Activated CD4-positive, alpha-beta T cell treated with anti-CD3 and anti-CD28 coated beads for 4 hours (primary cell): ENCODE results near the gene KCNH1.

ENCODE experiments used
- DNase-seq, 2 donors: peaks; one replicate each; pipeline ENCODE4 v3.0.0-alpha.2; 2020

The KCNH1 gene

GRCh38 chr1:210848474-210848873 lies 285.5 kb downstream of the KCNH1 start:
- no peak for DNase-seq

DNA sequence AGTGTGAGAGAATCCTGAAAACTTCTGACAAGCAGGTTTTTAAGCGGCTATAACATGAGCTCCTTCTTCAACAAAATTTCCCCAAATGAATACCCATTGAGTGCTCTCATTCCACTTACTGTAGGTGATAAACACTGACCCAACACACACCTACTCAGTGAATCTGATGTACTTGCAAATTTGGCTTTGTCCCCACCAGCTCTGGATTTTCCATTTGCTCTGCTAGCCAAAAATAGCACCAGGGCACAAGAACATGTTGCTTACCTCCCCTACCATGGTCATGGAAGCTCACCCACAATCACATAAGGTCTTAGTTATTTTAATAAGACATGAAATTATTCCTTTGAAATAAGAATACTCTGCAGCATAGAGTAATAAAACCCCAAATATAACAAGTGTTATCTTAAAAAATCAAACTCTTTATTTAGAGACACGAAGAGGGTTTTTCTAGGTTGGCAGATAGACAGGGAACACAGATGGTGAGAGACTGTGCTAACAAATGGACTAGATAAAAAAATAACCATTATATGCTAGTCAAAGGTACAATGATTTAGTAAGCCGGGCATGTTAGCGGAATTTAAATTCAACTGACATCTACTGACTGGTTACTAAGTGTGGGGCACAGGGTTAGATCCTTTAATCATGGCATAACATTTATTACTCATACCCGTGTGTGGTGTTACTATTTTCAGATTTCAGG lies 291.9 kb downstream of the KCNH1 start:
- DNase-seq, result no peak

DNA sequence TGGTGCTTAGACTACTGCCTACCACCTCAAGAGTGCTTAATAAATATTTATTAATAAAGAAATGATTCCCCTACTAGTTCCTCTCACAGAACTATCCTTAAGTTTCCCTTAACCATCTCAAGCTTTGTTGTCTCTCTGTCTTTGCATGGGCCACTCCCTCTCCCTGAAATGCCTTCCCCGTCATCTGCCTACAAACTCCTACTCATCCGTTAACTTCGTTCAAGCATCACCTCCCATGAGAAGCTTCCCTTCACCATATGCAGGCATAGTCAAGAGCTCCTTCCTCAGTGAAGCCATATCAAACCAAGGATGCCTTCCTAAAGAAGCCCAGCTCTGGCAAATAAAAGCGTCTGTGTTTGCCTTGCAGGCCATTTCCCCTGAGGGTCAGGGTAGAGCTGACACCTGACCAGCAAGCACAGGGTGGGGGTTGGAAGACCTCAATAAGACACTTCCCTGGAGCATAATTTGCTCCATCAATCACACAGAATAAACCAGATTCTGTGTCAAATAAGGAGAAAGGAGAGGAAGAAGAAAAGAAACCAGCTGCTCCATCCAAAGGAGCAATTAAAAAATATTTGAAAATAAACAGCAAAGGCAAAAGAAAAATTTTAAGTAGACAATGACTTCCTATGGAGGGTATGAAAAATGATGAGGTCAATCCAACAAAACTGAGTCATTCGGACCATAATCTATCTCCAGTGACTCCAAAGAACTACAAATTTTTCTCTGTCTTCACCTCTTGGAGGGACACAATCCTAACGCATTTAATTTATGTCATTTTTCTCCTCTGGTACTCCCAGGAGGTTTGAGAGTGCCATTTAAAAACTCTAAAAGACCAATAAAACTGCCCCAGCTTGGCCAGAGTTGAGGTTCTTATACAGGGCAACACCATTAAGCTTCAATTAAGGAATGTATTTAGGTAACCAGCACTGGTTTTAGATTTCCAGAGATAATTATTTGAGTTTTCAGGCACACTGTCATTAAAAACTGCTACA lies 303.6 kb downstream of the KCNH1 start:
- no peak for DNase-seq

DNA sequence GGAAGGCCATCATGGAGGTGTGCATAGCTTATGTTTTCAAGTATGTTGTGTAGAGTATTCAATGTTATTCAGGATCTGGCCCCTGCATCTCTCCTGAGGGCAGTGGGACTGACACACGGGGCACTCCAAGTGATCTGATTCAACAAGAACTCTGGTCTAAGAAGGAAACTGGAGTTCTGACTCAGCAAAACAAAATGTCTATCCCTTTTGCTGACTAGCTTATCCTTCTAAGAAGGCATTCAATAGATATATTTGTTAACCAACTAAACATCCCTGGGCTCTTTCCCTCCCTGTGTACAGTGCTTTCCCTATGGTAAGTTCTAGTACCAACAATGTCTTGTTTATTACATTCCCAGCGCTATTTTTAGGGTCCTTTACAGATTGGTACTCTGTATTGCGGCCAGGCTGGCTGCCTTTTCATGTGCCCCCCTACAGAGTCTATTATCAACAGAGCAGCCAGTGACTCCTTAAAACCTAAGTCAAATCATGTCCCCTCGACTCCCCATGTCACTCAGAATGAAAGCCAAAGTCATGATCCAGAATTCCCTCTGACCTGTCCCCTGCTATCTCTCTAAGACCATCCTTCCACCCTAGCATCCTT lies 304.9 kb downstream of the KCNH1 start:
- DNase-seq, result no peak

DNA sequence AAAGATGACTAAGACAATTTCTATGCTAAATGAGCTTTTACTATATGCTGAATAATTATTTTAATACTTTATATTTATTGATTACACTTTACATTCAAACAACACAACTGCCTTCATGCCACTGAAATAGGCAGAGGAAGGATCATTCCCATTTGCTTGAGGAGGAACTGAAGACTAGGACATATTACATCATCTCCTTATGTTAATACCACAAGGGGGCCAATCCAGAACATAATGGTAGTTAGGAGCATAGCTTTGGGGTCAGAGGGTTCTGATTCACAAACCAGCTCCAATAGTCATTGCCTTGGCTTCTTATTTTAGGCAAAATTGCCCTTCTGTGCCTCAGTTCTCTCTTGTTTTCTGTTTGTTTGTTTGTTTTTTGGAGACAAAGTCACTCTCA lies 306.5 kb downstream of the KCNH1 start:
- no peak for DNase-seq

DNA sequence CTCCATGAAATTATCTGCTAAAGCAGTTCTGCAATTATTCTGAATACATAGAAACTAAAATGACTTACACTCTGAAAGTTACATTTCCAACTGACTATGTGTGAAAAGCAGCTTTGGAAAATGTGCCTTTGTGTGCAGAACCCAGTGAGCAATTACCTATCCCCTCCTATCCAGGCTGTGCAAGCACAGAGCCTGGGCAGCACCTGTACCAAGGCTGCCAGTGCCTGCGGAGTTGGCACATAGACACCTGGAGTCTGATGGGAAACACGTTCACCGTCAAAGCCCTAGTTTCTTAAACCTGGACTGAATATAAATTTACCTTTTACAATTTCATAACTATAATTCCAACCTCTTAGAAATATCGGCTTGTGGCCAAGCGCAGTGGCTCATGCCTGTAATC lies 307.3 kb downstream of the KCNH1 start:
- DNase-seq, result no peak

DNA sequence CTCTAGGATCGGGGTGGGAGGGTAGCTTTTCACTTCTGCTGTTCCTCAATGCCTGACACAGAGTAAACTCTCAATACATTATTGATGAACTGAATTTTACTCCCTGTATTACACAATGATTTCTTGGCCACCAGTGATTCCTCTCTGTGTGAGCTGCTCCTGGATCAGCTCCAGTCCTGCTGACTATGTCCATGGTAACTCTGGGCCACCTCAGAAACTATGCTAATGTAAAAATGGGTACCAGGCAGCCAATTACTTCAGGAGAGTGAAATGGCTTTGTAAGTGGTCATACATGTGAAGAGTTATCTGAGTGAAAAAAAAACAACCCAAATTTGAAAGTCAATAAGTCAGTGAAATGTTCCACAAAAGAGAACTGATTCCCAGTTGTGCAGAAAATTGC lies 311.0 kb downstream of the KCNH1 start:
- no peak for DNase-seq

- DNase-seq, result no peak
These were observed 311.7 kb downstream of the KCNH1 start for GRCh38 chr1:210822241-210822640.

GRCh38 chr1:210821615-210822014 lies 312.3 kb downstream of the KCNH1 start:
- no peak for DNase-seq

GRCh38 chr1:210819266-210819665 lies 314.7 kb downstream of the KCNH1 start:
- DNase-seq, result no peak

GRCh38 chr1:210817385-210818275 lies 316.3 kb downstream of the KCNH1 start:
- no peak for DNase-seq

DNA sequence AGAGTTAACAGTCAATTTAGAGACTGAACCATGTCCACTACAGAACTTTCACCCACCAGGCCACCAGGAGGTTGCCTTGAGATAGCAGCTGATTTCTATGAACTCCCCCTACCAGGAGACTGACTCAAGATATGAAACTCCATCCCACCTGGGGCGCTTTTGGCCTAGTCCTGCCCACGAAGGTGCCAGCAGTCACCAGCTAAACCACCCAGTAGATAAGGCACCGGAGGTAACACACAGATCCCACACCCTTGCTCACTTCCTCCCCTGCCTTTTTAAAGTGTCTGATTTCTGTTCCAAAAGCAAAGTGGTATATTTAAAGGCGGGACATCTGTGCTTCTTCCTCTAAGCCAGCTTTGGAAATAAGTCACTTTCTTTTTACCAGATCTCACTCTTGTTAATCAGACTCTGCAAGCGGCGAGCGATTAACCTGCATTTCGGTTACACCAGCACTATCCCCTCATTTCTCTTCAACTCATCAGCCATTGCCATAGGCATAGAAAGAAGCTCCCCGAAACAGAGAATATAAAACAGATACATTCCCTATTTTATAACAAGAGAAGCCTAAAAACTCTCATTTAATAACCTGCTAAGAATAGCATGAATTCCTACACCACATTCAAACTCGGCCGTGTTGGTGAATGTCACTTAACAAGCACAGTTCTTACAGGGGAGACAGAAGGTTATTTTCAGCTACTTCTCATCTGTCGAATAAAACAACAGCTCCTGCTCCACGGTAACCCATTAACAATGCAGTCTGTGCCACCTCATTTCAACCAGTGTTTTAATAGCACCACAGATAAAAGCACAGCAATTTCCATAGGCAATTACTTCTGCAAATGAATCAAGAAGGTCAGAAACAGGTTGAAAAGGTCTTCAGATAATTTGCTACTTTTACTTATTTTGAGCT lies 318.1 kb downstream of the KCNH1 start:
- DNase-seq, result no peak

DNA sequence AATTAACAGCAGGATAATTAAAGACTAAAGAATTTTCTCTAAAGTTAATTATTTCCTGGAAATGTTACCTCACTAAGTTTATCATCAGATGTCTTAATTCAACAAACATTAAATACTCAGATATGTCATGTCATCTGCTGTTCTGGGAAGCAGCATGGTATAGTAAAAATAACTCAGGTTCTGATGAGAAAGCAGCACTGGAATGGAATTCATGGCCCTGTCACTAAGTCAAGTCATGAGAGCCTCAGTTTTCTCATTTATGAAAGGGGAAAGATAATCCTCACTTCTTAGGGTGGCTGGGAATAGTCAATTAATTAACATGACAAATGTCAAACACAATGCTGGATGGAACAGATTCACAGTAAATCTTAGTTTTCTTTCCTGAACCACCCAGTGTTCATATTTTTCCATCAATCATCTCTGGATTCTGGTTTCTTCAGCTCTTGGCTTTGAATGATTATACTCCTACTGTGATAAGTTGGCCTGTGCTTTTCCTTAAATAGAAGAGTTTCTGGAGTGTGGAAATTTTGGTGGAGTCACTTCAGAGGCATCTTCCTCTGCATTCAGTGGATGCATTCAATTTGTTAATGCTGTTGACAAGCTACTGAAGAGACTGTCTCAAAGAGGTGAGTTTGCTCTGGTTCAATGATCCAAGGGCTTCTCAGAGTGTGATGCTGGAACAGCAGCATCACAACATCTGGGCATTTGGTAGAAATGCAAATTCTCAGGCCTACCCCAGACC lies 319.4 kb downstream of the KCNH1 start:
- DNase-seq, result no peak

GRCh38 chr1:210801501-210801900 lies 332.4 kb downstream of the KCNH1 start:
- no peak for DNase-seq

GRCh38 chr1:210800756-210801155 lies 333.2 kb downstream of the KCNH1 start:
- DNase-seq, result no peak

DNA sequence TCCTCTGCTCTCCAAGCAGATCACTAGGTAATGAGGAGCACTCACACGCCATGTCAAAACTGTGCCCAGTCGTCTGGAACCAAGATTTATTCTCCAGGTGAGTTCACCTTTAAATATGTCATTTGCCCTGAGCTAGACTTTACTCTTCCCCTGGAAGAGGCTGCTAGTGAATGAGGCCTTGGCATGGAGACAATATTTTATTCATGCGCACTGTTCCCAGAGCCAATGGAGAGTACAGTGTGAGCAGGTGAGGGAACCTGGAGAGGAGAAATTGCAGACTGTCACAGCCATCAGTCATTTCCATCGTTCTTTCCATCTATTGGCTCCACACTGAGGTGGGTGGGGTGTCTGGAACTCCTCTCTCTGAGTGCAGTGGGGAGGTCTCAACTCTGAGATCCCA lies 333.6 kb downstream of the KCNH1 start:
- no peak for DNase-seq

DNA sequence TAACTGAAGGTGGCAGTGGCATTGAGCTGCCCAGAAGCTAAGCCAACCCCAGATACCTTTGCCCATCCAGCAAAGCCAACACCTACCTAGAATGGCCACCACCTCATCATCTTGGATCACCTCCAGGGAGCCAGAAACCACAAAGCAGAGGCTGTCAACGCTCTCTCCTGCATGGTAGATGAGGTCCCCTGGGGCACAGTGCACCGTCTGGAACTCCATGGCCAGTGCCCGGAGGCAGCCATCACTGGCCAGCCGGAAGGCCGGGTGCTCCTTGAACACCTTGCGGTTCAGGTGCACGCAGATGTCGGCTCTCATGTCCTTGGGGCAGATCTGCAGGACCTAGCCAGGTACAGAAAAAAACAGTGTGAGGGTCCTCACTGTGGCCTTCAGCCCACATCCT lies 336.5 kb downstream of the KCNH1 start:
- no peak for DNase-seq

DNA sequence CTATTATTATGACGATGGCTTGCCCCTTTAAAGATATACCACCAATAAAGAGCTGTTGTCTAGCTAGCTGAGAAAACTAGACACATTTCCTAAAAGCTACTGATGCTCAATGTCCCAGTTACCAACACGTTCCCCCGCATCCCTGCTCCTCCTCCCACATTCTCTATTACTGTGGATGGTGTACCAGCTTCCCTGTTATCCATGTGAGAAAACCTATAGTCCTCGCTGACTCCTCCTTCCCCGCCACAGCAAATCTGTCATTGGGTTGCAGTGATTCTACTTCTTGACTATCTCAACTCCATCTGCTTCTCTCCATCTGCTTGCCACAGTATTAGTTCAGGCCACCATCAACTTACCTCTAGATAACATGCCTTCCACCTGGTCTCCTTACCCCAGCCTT lies 337.5 kb downstream of the KCNH1 start:
- no peak for DNase-seq

DNA sequence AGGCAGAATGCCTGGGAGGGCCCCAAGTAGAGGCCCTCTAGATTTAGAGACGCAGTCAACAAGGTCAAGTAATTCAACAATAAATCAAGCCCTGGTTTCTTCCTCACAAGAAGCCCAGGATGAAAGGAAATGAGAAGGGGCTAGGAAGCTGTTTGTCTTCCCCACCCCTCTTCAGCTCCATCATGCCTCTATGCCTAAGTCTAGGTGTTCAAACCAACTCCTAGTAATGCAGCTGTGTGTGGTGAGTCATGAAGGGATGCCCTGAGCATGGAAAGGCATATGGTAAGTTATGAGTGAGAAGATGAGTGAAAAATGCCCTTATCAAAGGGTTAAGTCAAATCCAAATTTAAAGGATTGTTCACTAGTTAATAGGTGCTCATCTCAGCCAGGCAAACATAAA lies 339.5 kb downstream of the KCNH1 start:
- no peak for DNase-seq

DNA sequence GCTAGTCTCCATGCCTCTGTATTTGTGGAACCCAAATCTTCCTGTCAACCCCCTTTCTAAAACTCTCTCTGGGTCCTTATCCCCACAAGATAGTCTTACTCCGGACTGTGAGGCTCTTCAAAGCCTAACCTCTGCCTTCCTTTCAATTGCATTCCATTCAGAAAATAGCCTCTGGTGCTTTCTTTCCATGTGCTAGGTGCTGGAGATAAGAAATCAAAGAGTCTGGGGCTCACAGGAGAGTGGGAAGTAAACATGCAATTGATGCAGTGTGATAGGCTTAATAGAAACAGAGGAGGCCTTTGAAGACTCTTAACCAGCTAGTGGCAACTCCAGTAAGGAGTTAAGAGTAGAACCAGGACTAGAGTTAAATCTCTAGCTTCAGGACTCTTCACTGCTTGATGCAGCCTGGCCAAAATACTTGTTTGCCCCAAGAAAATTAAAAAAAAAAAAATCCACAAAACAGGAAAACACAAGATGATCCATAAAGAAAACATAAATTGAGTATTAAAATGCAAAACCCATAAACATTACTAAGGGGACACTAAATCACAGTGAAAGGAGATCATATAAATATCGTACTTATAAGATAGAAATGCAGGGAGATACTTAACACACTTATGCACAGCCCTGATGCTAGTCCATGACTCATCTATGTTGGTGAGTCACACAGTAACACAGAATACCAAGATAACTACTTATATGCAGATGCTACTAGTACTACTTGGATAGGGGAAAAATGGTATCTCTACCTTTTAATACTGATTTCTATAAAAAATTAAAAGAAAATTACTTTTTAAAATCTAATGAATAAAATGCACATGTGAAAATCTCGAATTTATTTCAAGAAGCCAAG lies 341.5 kb downstream of the KCNH1 start:
- DNase-seq, result no peak
